Mesothelial cell of epicardium (in vitro differentiated cells): ENCODE results near the gene IL20RB. TPM values are rescaled to one million over a fixed set of nuclear protein-coding genes. Genes with fewer than 3 reads are reported as not detected.

ENCODE experiments used
- DNase-seq, 2 experiments: peaks; one replicate each; pipeline ENCODE4 v3.0.0; 2021; ENCODE audit warnings: low spot score in 2 of 2; ENCODE audit not compliant: unreplicated experiment in 2 of 2
- H3K27ac Mint-ChIP-seq: 2 replicates; pipeline ENCODE4 v1.8.0; 2021; ENCODE audit warnings: mixed read lengths
- H3K27me3 Mint-ChIP-seq: 2 replicates; pipeline ENCODE4 v1.8.0; 2021; ENCODE audit warnings: low read depth, mixed read lengths
- H3K36me3 Mint-ChIP-seq: 2 replicates; pipeline ENCODE4 v1.8.0; 2021; ENCODE audit warnings: mixed read lengths
- H3K4me1 Mint-ChIP-seq: 2 replicates; pipeline ENCODE4 v1.8.0; 2021; ENCODE audit warnings: mixed read lengths
- H3K4me3 Mint-ChIP-seq: 2 replicates; pipeline ENCODE4 v1.8.0; 2021; ENCODE audit warnings: mild to moderate bottlenecking, moderate library complexity, mixed read lengths
- H3K9me3 Mint-ChIP-seq: 2 replicates; pipeline ENCODE4 v1.8.0; 2021; ENCODE audit warnings: mixed read lengths
- total RNA-seq: library from RNA; stranded (reverse); gene quantifications from 3 replicates; pipeline ENCODE4 v1.2.1, GENCODE V29; 2021
- TF ChIP-seq, protein P1 (sequence below): fragments of 200-600 bp; sonication (generic); IDR thresholded peaks from one replicate; pipeline ENCODE4 v1.5.0; 2021; ENCODE audit warnings: antibody characterized with exemption; ENCODE audit not compliant: unreplicated experiment

IL20RB gene
- total RNA-seq, 1 donor from 2014 or later = 1.8 TPM

DNA sequence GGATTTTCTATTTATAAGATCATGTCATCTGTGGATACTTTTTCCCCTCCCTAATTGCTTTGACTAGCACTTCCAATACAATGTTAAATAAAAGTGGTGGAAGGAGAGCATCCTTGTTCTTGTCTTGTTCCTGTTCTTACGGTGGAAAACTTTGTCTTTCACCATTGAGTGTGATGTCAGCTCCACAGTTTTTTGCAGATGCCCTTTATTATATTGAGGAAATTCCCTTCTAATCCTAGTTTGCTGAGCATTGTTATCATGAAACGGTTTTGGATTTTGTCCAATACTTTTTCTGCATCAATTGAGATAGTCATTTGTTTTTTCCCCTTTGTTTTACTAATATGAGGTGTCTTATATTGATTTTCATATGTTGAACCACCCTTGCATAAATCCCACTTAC lies 19.9 kb upstream of the IL20RB start:
- Mint-ChIP-seq H3K9me3 (peaks cover 26% of the 10 kb centered on the region), H3K27me3 (no peaks in the 10 kb centered on the region), H3K4me1 (no peaks in the 10 kb centered on the region), H3K27ac (no peak overlapping the region), H3K36me3 (peaks cover 38% of the 10 kb centered on the region), H3K4me3 (no peak overlapping the region)
- TF ChIP-seq, protein P1, sequence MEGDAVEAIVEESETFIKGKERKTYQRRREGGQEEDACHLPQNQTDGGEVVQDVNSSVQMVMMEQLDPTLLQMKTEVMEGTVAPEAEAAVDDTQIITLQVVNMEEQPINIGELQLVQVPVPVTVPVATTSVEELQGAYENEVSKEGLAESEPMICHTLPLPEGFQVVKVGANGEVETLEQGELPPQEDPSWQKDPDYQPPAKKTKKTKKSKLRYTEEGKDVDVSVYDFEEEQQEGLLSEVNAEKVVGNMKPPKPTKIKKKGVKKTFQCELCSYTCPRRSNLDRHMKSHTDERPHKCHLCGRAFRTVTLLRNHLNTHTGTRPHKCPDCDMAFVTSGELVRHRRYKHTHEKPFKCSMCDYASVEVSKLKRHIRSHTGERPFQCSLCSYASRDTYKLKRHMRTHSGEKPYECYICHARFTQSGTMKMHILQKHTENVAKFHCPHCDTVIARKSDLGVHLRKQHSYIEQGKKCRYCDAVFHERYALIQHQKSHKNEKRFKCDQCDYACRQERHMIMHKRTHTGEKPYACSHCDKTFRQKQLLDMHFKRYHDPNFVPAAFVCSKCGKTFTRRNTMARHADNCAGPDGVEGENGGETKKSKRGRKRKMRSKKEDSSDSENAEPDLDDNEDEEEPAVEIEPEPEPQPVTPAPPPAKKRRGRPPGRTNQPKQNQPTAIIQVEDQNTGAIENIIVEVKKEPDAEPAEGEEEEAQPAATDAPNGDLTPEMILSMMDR = no peak
- DNase-seq = no peak

DNA sequence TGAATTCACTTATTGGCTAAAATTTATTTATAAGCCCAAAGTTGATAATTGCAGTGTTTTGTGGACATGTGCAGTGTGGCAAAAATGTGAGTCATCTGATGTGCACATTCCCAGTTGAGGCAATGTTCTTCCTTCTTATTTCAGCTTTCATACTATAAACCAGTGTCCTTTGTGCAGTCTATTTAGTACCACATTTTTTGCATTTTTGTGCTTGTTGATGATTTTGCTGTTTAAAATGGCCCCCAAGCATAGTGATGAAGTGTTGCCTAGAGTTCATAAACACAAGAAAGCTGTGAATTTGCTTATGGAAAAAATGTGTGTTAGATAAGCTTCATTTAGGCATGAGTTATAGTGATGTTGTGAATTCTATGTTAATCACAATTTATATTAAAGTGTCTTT lies 19.4 kb upstream of the IL20RB start:
- H3K9me3 Mint-ChIP-seq = peaks cover 26% of the 10 kb centered on the region
- no peaks in the 10 kb centered on the region for H3K27me3 Mint-ChIP-seq
- no peaks in the 10 kb centered on the region for H3K4me1 Mint-ChIP-seq
- TF ChIP-seq, protein P1 = no peak
- DNase-seq = no peak
- H3K36me3 Mint-ChIP-seq = peaks cover 38% of the 10 kb centered on the region
- H3K27ac Mint-ChIP-seq = no peak overlapping the region
- no peak overlapping the region for H3K4me3 Mint-ChIP-seq

DNA sequence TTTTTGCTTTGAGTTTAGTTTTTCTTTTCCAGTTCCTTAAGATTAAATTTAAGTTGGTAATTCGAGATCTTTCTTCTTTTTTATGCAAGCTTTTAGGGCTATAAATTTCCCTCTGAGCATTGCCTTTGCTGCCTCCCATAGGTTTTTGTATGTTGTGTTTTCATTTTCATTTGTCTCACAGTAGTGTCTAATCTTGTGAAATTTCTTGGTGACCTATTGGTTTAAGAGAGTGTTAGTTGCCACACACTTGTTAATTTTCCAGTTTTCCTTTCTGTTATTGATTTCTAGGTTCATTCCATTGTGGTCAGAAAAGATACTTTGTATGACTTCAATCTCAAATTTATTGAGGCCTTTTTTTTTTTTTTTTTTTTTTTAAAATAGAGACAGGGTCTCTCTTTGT lies 18.3 kb upstream of the IL20RB start:
- Mint-ChIP-seq H3K4me1 (no peaks in the 10 kb centered on the region), H3K9me3 (peaks cover 26% of the 10 kb centered on the region), H3K27me3 (no peaks in the 10 kb centered on the region), H3K4me3 (no peak overlapping the region), H3K36me3 (peaks cover 34% of the 10 kb centered on the region), H3K27ac (no peak overlapping the region)
- TF ChIP-seq, protein P1 = no peak
- no peak for DNase-seq

DNA sequence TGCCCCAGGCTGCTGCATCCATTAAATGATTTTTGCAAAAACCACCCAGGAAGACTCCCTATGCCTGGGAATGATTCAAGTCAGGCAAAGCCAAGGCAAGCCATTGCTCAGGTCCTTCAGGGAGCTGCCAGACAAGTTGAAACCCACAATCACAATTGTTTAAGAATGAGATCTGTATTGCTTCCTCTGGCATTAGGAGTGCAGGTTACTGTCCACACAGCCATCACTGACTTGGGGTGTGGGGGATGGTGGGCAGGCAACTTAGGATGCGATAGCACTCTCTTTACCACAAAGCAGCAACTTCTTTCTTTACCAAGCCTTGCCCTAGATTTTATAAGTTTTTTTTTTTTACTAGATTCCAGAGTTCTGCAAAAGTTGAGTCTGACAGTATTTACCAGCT lies 15.0 kb upstream of the IL20RB start:
- TF ChIP-seq, protein P1 = no peak
- H3K27ac Mint-ChIP-seq = no peak overlapping the region
- DNase-seq = no peak
- H3K4me1 Mint-ChIP-seq = no peaks in the 10 kb centered on the region
- peaks cover 23% of the 10 kb centered on the region for H3K36me3 Mint-ChIP-seq
- H3K9me3 Mint-ChIP-seq = peaks cover 16% of the 10 kb centered on the region
- no peaks in the 10 kb centered on the region for H3K27me3 Mint-ChIP-seq
- no peak overlapping the region for H3K4me3 Mint-ChIP-seq

DNA sequence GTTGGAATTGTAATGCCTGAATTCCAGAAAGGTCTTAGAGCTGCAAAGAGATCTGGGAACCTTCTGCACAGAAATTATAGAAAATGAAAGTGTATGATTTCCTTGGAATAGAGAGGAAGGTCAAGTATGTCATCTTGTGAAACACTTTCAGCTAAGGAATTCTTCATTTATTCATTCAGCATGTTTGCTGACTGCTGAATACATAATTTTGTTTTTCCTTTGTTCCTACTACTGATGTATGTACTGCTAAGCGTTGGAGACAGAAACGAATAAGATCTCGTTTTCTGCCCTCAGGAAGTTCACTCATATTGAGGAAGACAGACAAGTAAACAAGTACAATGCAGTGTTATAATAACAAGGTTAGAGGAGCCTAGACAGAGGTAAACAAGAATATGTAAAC lies 14.3 kb upstream of the IL20RB start:
- DNase-seq = no peak
- peaks cover 9% of the 10 kb centered on the region for H3K9me3 Mint-ChIP-seq
- no peak overlapping the region for H3K4me3 Mint-ChIP-seq
- H3K27ac Mint-ChIP-seq = no peak overlapping the region
- peaks cover 20% of the 10 kb centered on the region for H3K36me3 Mint-ChIP-seq
- TF ChIP-seq, protein P1 = no peak
- no peaks in the 10 kb centered on the region for H3K4me1 Mint-ChIP-seq
- no peaks in the 10 kb centered on the region for H3K27me3 Mint-ChIP-seq

DNA sequence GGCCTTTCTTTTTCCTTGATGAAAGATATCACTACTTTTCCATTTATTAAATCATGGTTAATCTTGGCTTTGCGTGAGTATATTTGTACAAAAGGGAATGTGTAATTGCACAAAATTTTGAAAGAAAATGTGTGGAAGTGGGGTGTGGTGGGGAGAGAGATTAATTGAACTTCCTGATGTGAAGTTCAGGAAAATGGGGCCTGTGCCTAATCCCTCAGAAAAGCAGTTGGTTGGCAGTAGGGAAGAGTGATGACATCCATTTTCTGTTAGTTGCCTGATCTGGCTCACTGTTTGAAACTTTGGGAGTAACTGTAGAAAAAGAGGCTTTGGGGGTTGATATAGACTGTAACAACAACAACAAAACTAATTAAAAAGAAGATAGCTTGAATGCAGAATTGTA lies 10.8 kb upstream of the IL20RB start:
- Mint-ChIP-seq H3K27me3 (no peaks in the 10 kb centered on the region), H3K27ac (no peak overlapping the region), H3K4me3 (no peak overlapping the region), H3K9me3 (peaks cover 5% of the 10 kb centered on the region), H3K36me3 (peaks cover 13% of the 10 kb centered on the region), H3K4me1 (no peaks in the 10 kb centered on the region)
- TF ChIP-seq, protein P1 = no peak
- DNase-seq = no peak
